Endometrial microvascular endothelial cells (primary cell): ENCODE data around the gene PTGFR. TPM values are rescaled to one million over a fixed set of nuclear protein-coding genes. Genes with fewer than 3 reads are reported as not detected.

Source experiments
- in situ Hi-C: cut with HindIII; loops from 2 replicates; pipeline ENCODE4 v1.10.0; 2017; ENCODE audit warnings: low sequenced_read_pairs, low pct_unique_long_range_greater_than_20kb; ENCODE audit errors: inconsistent ontology term
- total RNA-seq: library from RNA; depleted of rRNA; stranded (reverse); fragments of >200 nt; gene quantifications from one replicate; pipeline ENCODE4 v1.2.3, GENCODE V29; 2015; ENCODE audit errors: inconsistent ontology term

Gene PTGFR
- total RNA-seq, 1 donor from 2014 or later: 0.28 TPM

- in situ Hi-C loops: no loop called here
Observed at GRCh38 chr1:78565393-78565792, 74.6 kb downstream of the PTGFR start.

DNA sequence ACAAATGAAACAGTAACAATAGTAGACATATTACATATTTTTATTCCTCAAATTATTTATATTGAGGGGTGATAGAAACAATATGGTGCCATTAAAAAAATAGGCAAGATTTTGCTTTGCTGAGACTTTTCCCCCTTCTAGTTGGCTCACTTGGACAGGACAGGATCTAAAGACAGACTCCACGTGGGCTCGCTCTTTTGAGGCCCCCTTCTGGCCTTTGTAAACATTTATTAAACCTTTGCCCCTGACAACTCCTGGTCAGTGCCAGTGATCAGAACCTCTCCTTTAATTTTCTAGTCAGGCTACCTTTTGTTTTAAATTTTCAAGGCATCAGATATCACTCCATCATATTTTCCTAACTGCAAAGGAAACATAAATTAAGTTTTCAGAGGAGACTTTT is 79.8 kb downstream of the PTGFR start:
- in situ Hi-C loops: no loop called here

DNA sequence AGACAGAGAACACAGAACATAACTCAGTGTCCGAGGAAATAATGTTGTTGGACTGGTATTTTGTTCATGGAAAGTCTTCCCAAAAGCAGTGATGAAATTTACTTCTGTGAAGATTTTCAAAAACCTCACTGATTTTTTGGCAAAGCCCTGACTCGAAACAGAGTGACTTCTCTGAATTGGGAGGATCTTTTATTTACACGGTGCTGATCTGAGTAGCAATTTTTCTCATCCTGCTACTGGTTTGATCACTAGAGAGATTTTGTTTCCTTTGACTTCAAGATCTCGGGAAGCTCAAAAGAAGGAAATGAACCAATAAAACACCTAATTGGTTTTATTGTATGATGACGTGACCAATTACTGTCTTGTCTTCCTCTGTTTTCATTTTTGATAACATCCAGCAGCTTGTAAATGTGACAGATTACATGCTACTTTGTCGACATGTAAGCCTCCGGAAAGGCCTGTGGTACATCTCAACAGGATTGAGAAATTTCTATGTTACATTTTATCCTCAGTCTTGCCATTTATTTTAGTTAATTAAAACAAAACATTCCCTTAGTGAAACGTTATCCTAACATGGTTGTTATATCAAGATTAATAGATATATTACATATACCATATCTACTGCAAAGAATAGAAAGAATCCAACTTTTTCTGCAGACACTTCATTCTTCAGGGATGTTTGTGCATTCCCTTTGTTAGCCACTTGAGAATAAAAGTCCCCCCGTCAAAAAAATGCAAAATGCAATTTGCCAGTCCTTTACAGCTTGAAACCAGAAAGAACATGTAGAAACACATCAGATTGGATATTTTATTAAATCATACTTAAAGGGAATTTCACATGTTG is 86.7 kb downstream of the PTGFR start:
- in situ Hi-C loops: no loop called here

- in situ Hi-C loops: no loop called here
Observed at GRCh38 chr1:78586572-78586971, 95.8 kb downstream of the PTGFR start.

DNA sequence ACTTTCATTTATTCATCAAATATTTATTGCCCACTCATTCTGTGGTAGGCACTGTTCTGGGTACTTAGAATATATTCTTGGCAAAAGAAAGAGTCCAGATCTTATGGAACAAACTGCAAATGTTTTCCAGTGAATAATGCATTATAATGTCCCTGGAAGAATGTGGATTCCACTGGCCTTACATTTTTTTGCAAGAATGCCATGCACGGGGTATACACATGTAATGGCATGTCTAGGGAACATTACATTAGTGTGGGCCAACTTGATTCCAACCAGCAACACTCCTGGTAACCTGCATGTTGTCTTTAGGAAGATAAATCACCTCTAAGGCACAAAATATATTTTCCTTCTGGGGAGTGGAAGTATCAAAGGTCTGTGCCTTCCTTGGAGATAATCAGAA is 96.4 kb downstream of the PTGFR start:
- in situ Hi-C loops: no loop called here

Other genes starting within 250 kb of the PTGFR start
- gene IFI44L, start 129.5 kb downstream of the PTGFR start, total RNA-seq: 15.2 TPM
- 96.9 TPM for gene IFI44, start 158.9 kb downstream of the PTGFR start, total RNA-seq